Erythroblast (primary cell): ENCODE measurements around the gene MTCL1.

ENCODE experiments used
- GATA1 ChIP-seq: IDR thresholded peaks from 2 replicates; pipeline ENCODE4 v1.6.1; 2011; ENCODE audit warnings: low read depth, mild to moderate bottlenecking, control low read depth, low read length, moderate library complexity
- POLR2A ChIP-seq: IDR thresholded peaks from 2 replicates; pipeline ENCODE4 v1.6.1; 2011; ENCODE audit warnings: mild to moderate bottlenecking, low read length

DNA sequence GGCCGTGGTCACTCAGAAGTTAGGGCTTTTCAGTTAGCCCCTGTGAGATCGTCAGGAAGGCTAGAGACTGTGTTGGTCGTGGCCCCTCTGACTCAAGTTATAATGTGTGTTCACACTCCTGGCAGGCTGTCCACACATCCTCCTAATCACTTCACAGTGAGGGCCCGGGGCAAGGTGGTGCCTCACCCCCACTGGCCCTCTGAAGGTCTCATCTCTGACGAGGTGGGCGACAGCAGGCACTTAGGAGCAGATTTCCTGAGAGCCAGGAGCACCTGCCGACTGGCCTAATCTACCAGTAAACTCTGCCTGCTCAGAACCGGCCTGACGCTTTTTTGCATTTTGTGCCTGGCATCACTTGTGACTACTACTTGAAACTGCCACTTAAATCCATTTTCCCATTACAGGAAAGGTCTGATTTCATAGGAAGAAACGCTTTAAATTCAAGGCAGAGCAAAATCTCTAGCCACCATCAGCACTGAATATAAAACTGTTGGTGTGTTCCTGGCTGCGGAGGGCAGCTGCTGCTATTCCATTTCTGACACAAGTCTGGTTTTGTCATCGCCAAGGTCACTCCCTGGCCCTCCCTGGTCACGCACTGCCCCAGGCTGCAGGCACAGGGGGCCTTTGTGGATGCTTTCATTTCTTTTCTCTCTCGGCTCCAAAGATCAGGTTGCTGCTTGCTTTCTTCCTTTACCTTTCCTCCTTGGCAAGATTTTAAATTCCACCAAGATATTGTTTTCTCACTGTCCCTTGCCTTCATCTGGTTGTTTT, 48.1 kb upstream of the MTCL1 start:
- TF ChIP-seq POLR2A (no peak), GATA1 (no peak)
